ENCODE measurements around the gene PLCB1. TPM values are rescaled to one million over a fixed set of nuclear protein-coding genes. Genes with fewer than 3 reads are reported as not detected.
A peak's percentile ranks its signal among the peaks of the same experiment; 100 is the strongest.

The PLCB1 gene
- total RNA-seq, 1 experiment from 2014 or later = 6.0 TPM

GRCh38 chr20:8581446-8582183, 449.5 kb downstream of the PLCB1 start:
- CTCF ChIA-PET = no interaction called here
- Mint-ChIP-seq H3K27ac (ENCODE audit: unreplicated experiment) (no peak overlapping the region), H3K4me1 (ENCODE audit: low read depth, unreplicated experiment) (no peaks in the 10 kb centered on the region), H3K9me3 (ENCODE audit: low read depth, unreplicated experiment) (no peaks in the 10 kb centered on the region), H3K4me3 (ENCODE audit: low read depth, unreplicated experiment) (no peak overlapping the region), H3K36me3 (ENCODE audit: insufficient read depth, unreplicated experiment) (no peaks in the 10 kb centered on the region), H3K27me3 (ENCODE audit: unreplicated experiment) (no peaks in the 10 kb centered on the region)
- no peak for TF ChIP-seq CTCF (IDR thresholded peaks at IDR 0.05; ENCODE audit: unreplicated experiment)
- BruUV-seq (replicated peaks) = no TSS peak
- intact Hi-C loops (cut with micrococcal nuclease; ENCODE audit: unreplicated experiment) = no loop called here
- no peak for DNase-seq

- no peak for TF ChIP-seq CTCF (IDR thresholded peaks at IDR 0.05; ENCODE audit: unreplicated experiment)
- Mint-ChIP-seq H3K27me3 (ENCODE audit: unreplicated experiment) (no peaks in the 10 kb centered on the region), H3K36me3 (ENCODE audit: insufficient read depth, unreplicated experiment) (no peaks in the 10 kb centered on the region), H3K9me3 (ENCODE audit: low read depth, unreplicated experiment) (no peaks in the 10 kb centered on the region), H3K27ac (ENCODE audit: unreplicated experiment) (no peak overlapping the region), H3K4me3 (ENCODE audit: low read depth, unreplicated experiment) (no peak overlapping the region), H3K4me1 (ENCODE audit: low read depth, unreplicated experiment) (no peaks in the 10 kb centered on the region)
- DNase-seq = no peak
- BruUV-seq (replicated peaks) = no TSS peak
- intact Hi-C loops (cut with micrococcal nuclease; ENCODE audit: unreplicated experiment) = no loop called here
- CTCF ChIA-PET = interaction anchor here (0.6 kb wide), 2 partner anchors 98 to 176 kb away, joined by 3 to 7 read pairs; no protein-coding TSS in a partner anchor
Measured at GRCh38 chr20:8583012-8583565, 451.0 kb downstream of the PLCB1 start.

- no peaks in the 10 kb centered on the region for H3K4me1 Mint-ChIP-seq (ENCODE audit: low read depth, unreplicated experiment)
- DNase-seq = peak; percentile 1
Measured at GRCh38 chr20:8583566-8584043, 451.5 kb downstream of the PLCB1 start.

GRCh38 chr20:8587251-8587650, 455.2 kb downstream of the PLCB1 start:
- no peak for DNase-seq
- Mint-ChIP-seq H3K4me3 (ENCODE audit: low read depth, unreplicated experiment) (no peak overlapping the region), H3K4me1 (ENCODE audit: low read depth, unreplicated experiment) (no peaks in the 10 kb centered on the region), H3K27ac (ENCODE audit: unreplicated experiment) (no peak overlapping the region), H3K27me3 (ENCODE audit: unreplicated experiment) (no peaks in the 10 kb centered on the region), H3K36me3 (ENCODE audit: insufficient read depth, unreplicated experiment) (no peaks in the 10 kb centered on the region), H3K9me3 (ENCODE audit: low read depth, unreplicated experiment) (no peaks in the 10 kb centered on the region)
- intact Hi-C loops (cut with micrococcal nuclease; ENCODE audit: unreplicated experiment) = no loop called here
- TF ChIP-seq CTCF (IDR thresholded peaks at IDR 0.05; ENCODE audit: unreplicated experiment) = no peak
- no TSS peak for BruUV-seq (replicated peaks)
- CTCF ChIA-PET = no interaction called here

More at GRCh38 chr20:8583566-8584043, 451.5 kb downstream of the PLCB1 start:
- no peak for TF ChIP-seq CTCF (IDR thresholded peaks at IDR 0.05; ENCODE audit: unreplicated experiment)
- Mint-ChIP-seq H3K27ac (ENCODE audit: unreplicated experiment) (no peak overlapping the region), H3K9me3 (ENCODE audit: low read depth, unreplicated experiment) (no peaks in the 10 kb centered on the region), H3K4me3 (ENCODE audit: low read depth, unreplicated experiment) (no peak overlapping the region), H3K27me3 (ENCODE audit: unreplicated experiment) (no peaks in the 10 kb centered on the region), H3K36me3 (ENCODE audit: insufficient read depth, unreplicated experiment) (no peaks in the 10 kb centered on the region)
- CTCF ChIA-PET = interaction anchor here (0.6 kb wide), 2 partner anchors 97 to 176 kb away, joined by 3 to 7 read pairs; no protein-coding TSS in a partner anchor
- intact Hi-C loops (cut with micrococcal nuclease; ENCODE audit: unreplicated experiment) = no loop called here
- no TSS peak for BruUV-seq (replicated peaks)

All from Calu3 (cell line).